Dendritic cell treated with granulocyte-macrophage colony-stimulating factor and Interleukin-4, amounts not matched to agents 40 ng/mL and 50 ng/mL, for 4 days (primary cell): Measurements from ENCODE around the gene PROKR2.
A peak's percentile ranks its signal among the peaks of the same experiment; 100 is the strongest.

Experiments used
- H3K27ac Mint-ChIP-seq: one replicate; pipeline ENCODE4 v1.8.0; 2022; ENCODE audit warnings: mild to moderate bottlenecking, mixed read lengths
- H3K27me3 Mint-ChIP-seq: one replicate; pipeline ENCODE4 v1.8.0; 2022; ENCODE audit warnings: mild to moderate bottlenecking, mixed read lengths
- H3K36me3 Mint-ChIP-seq: one replicate; pipeline ENCODE4 v1.8.0; 2022; ENCODE audit warnings: low read depth, mixed read lengths
- H3K4me1 Mint-ChIP-seq: one replicate; pipeline ENCODE4 v1.8.0; 2022; ENCODE audit warnings: low read depth, mixed read lengths
- H3K4me3 Mint-ChIP-seq: one replicate; pipeline ENCODE4 v1.8.0; 2022; ENCODE audit warnings: mild to moderate bottlenecking, moderate library complexity, mixed read lengths
- H3K9me3 Mint-ChIP-seq: one replicate; pipeline ENCODE4 v1.8.0; 2022; ENCODE audit warnings: mixed read lengths
- intact Hi-C: fragments of 100-400 bp; cut with micrococcal nuclease; formaldehyde crosslinking; loops from one replicate; pipeline ENCODE4 v1.15.0; 2022

Gene PROKR2

GRCh38 chr20:5316188-5317158 is at the start of gene PROKR2:
PROKR2 (minus strand) TSS chr20:5316954; CDS start chr20:5314369, 2,585 bp downstream.
- intact Hi-C loops, result no loop called here
- no peaks in the 10 kb centered on the region for H3K36me3 Mint-ChIP-seq
- H3K4me1 Mint-ChIP-seq, result no peaks in the 10 kb centered on the region
- H3K9me3 Mint-ChIP-seq, result no peaks in the 10 kb centered on the region
- peaks cover 66% of the 10 kb centered on the region for H3K27me3 Mint-ChIP-seq
- H3K27ac Mint-ChIP-seq, result no peak within 1 kb of the TSS
- H3K4me3 Mint-ChIP-seq, result no peak within 1 kb of the TSS

GRCh38 chr20:5364997-5365597 is 48.3 kb upstream of the PROKR2 start:
- H3K27me3 Mint-ChIP-seq, result peaks cover 11% of the 10 kb centered on the region
- H3K27ac Mint-ChIP-seq, result no peak overlapping the region
- no peaks in the 10 kb centered on the region for H3K36me3 Mint-ChIP-seq
- no peak overlapping the region for H3K4me3 Mint-ChIP-seq
- peaks cover 16% of the 10 kb centered on the region for H3K4me1 Mint-ChIP-seq
- H3K9me3 Mint-ChIP-seq, result peaks cover 28% of the 10 kb centered on the region
- intact Hi-C loops, result no loop called here

GRCh38 chr20:5364136-5364821 is 47.5 kb upstream of the PROKR2 start:
- Mint-ChIP-seq H3K27me3 (peaks cover 11% of the 10 kb centered on the region), H3K27ac (no peak overlapping the region), H3K4me3 (no peak overlapping the region), H3K36me3 (no peaks in the 10 kb centered on the region), H3K9me3 (peaks cover 28% of the 10 kb centered on the region), H3K4me1 (peaks cover 10% of the 10 kb centered on the region)
- intact Hi-C loops, result no loop called here

GRCh38 chr20:5362771-5363170 is 46.0 kb upstream of the PROKR2 start:
- peaks cover 28% of the 10 kb centered on the region for H3K9me3 Mint-ChIP-seq
- peaks cover 7% of the 10 kb centered on the region for H3K27me3 Mint-ChIP-seq
- H3K4me3 Mint-ChIP-seq, result no peak overlapping the region
- peaks cover 22% of the 10 kb centered on the region for H3K4me1 Mint-ChIP-seq
- intact Hi-C loops, result no loop called here
- H3K27ac Mint-ChIP-seq, result no peak overlapping the region
- H3K36me3 Mint-ChIP-seq, result no peaks in the 10 kb centered on the region

DNA sequence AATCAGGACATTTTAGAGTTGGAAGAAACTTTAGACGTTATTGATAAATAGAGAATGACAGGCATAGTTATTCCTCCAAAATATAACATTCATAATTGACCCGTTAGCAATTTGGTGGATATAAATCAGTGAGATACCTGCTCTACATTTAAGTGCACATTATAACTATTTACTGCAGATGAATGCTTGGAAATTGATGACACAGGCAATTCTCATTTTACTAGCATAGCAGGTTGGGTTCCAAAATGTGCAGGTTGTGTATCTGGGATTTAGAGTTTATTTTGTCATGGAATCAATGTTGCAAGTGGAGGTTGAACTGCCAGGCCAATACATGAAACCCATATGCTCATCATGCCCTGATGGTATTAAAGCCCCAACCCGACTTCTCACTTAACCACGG is 44.4 kb upstream of the PROKR2 start:
- Mint-ChIP-seq H3K9me3 (peaks cover 18% of the 10 kb centered on the region), H3K27me3 (peaks cover 7% of the 10 kb centered on the region), H3K4me1 (peaks cover 24% of the 10 kb centered on the region), H3K4me3 (no peak overlapping the region), H3K36me3 (no peaks in the 10 kb centered on the region), H3K27ac (no peak overlapping the region)
- intact Hi-C loops, result no loop called here

DNA sequence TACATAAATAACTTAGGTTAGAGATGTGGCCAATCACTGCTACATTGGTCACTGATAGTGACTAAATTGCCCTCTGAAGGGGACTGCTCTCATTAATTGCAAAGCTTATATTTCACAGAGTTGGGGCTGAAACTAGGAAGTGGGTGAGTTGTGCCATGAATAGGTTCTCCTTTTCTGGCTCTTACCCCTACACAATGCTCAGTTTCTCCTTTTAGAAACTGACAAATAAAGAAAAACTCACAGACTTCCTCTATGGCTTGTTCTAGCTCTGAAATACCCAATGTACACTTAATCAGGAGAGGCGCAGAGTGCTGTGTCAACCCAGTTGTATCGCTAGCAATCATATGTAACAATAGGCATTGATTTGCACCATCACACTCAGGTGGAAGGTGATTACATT is 41.2 kb upstream of the PROKR2 start:
- H3K36me3 Mint-ChIP-seq, result no peaks in the 10 kb centered on the region

GRCh38 chr20:5356941-5357340 is 40.2 kb upstream of the PROKR2 start:
- Mint-ChIP-seq H3K27me3 (peaks cover 17% of the 10 kb centered on the region), H3K4me1 (peaks cover 19% of the 10 kb centered on the region), H3K27ac (no peak overlapping the region), H3K4me3 (no peak overlapping the region), H3K36me3 (no peaks in the 10 kb centered on the region), H3K9me3 (peaks cover 5% of the 10 kb centered on the region)
- intact Hi-C loops, result no loop called here

More for the DNA sequence above, 41.2 kb upstream of the PROKR2 start:
- peaks cover 5% of the 10 kb centered on the region for H3K9me3 Mint-ChIP-seq
- H3K4me1 Mint-ChIP-seq, result peaks cover 19% of the 10 kb centered on the region
- H3K27me3 Mint-ChIP-seq, result peaks cover 12% of the 10 kb centered on the region
- H3K4me3 Mint-ChIP-seq, result no peak overlapping the region
- peak overlapping the region; percentile 4 for H3K27ac Mint-ChIP-seq
- intact Hi-C loops, result no loop called here

- H3K4me3 Mint-ChIP-seq, result no peak overlapping the region
- H3K27ac Mint-ChIP-seq, result no peak overlapping the region
- H3K36me3 Mint-ChIP-seq, result no peaks in the 10 kb centered on the region
- intact Hi-C loops, result no loop called here
- H3K9me3 Mint-ChIP-seq, result no peaks in the 10 kb centered on the region
- H3K4me1 Mint-ChIP-seq, result peaks cover 19% of the 10 kb centered on the region
- H3K27me3 Mint-ChIP-seq, result peaks cover 14% of the 10 kb centered on the region
Observed at GRCh38 chr20:5354901-5355300, 38.1 kb upstream of the PROKR2 start.

- Mint-ChIP-seq H3K36me3 (no peaks in the 10 kb centered on the region), H3K27ac (no peak overlapping the region), H3K9me3 (no peaks in the 10 kb centered on the region), H3K27me3 (peaks cover 18% of the 10 kb centered on the region), H3K4me1 (peaks cover 18% of the 10 kb centered on the region), H3K4me3 (no peak overlapping the region)
- intact Hi-C loops, result no loop called here
Observed at GRCh38 chr20:5353624-5354496, 37.1 kb upstream of the PROKR2 start.

- Mint-ChIP-seq H3K4me1 (peaks cover 5% of the 10 kb centered on the region), H3K27ac (no peak overlapping the region), H3K9me3 (no peaks in the 10 kb centered on the region), H3K27me3 (peaks cover 20% of the 10 kb centered on the region), H3K4me3 (no peak overlapping the region), H3K36me3 (no peaks in the 10 kb centered on the region)
- intact Hi-C loops, result no loop called here
Observed at GRCh38 chr20:5349448-5349847, 32.7 kb upstream of the PROKR2 start.

DNA sequence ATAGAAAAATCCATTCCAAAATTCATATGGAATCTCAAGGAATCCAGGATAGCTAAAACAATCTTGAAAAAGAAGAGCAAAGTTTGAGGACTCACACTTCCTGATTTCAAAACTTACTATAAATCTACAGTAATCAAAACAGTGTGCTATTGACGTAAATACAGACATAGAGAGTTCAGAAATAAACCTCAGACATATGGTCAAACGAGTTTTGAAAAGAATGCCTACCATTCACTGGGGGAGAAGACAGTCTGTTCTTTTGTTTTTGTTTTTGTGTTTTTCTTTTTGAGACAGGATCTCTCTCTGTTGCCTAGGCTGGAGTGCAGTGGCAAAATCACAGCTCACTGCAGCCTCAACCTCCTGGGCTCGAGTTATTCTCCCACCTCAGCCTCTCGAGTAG is 25.3 kb upstream of the PROKR2 start:
- H3K4me3 Mint-ChIP-seq, result no peak overlapping the region
- no peaks in the 10 kb centered on the region for H3K36me3 Mint-ChIP-seq
- H3K9me3 Mint-ChIP-seq, result no peaks in the 10 kb centered on the region
- H3K27me3 Mint-ChIP-seq, result peaks cover 30% of the 10 kb centered on the region
- intact Hi-C loops, result no loop called here
- H3K4me1 Mint-ChIP-seq, result no peaks in the 10 kb centered on the region
- no peak overlapping the region for H3K27ac Mint-ChIP-seq

- no peaks in the 10 kb centered on the region for H3K9me3 Mint-ChIP-seq
- H3K27ac Mint-ChIP-seq, result no peak overlapping the region
- intact Hi-C loops, result no loop called here
Observed at GRCh38 chr20:5331340-5331739, 14.6 kb upstream of the PROKR2 start.

GRCh38 chr20:5328268-5328667 is 11.5 kb upstream of the PROKR2 start:
- peaks cover 20% of the 10 kb centered on the region for H3K27me3 Mint-ChIP-seq

More at GRCh38 chr20:5331340-5331739, 14.6 kb upstream of the PROKR2 start:
- H3K27me3 Mint-ChIP-seq, result peaks cover 25% of the 10 kb centered on the region
- no peaks in the 10 kb centered on the region for H3K4me1 Mint-ChIP-seq
- no peaks in the 10 kb centered on the region for H3K36me3 Mint-ChIP-seq
- H3K4me3 Mint-ChIP-seq, result no peak overlapping the region

More at GRCh38 chr20:5328268-5328667, 11.5 kb upstream of the PROKR2 start:
- Mint-ChIP-seq H3K4me1 (no peaks in the 10 kb centered on the region), H3K27ac (no peak overlapping the region), H3K4me3 (no peak overlapping the region), H3K36me3 (no peaks in the 10 kb centered on the region), H3K9me3 (no peaks in the 10 kb centered on the region)
- intact Hi-C loops, result no loop called here
